Ishikawa (cell line): Measurements from ENCODE around the gene ZBTB20.

Source experiments
- FOXM1 ChIP-seq: IDR thresholded peaks from 2 replicates; pipeline ENCODE4 v1.6.1; 2012; ENCODE audit warnings: low read depth, borderline replicate concordance
- RAD21 ChIP-seq: IDR thresholded peaks from 2 replicates; pipeline ENCODE4 v1.6.1; 2012; ENCODE audit warnings: low read depth
- TCF12 ChIP-seq: IDR thresholded peaks from 2 replicates; pipeline ENCODE4 v1.6.1; 2012; ENCODE audit warnings: low read depth
- ZBTB7A ChIP-seq: IDR thresholded peaks from 2 replicates; pipeline ENCODE4 v1.6.1; 2012; ENCODE audit warnings: low read depth

- TF ChIP-seq RAD21 (no peak), FOXM1 (no peak), TCF12 (no peak), ZBTB7A (no peak)
These were observed 580.8 kb downstream of the ZBTB20 start for GRCh38 chr3:114566162-114566755.
